ENCODE results near the gene IRX5.

Gene IRX5

DNA sequence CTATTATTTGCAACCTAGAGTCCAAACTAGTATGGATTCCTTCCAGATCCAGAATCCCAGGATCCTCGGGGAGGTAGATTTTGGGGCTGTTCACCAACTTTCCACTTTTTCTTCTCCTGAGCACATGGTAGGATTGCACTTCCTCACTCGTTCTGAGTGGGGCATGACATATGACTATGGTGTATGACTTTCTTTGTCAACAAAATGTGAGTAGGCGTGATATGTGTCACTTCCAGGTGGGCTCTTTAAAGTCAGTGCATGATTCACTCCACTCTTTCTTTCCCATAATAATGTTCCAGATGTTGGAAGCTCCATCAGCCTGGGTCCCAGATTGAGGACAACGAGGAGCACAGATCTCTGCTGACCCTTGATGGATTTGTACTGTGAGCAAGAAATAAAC, 21.5 kb downstream of the IRX5 start:
- no peak for DNase-seq (ENCODE audit: low spot score)

DNA sequence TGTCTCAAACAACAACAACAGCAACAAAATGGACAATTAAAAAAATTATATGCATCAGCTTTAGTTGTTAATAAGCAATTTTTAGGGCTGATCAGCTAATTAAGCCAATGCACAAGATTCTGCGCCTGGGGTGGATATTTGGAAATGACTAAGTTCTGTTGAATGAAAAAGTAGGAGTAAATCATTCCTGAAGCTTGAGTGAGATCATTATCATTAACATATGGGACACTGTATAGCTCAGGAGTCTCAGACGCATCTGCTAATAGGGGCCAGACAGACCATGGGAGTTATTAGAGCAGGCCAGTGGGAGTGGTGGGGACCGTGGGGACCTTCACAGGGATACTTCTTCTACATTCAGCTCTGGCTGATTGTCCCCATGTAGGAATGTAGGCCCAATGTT, 22.8 kb downstream of the IRX5 start:
- DNase-seq (ENCODE audit: low spot score): no peak

DNA sequence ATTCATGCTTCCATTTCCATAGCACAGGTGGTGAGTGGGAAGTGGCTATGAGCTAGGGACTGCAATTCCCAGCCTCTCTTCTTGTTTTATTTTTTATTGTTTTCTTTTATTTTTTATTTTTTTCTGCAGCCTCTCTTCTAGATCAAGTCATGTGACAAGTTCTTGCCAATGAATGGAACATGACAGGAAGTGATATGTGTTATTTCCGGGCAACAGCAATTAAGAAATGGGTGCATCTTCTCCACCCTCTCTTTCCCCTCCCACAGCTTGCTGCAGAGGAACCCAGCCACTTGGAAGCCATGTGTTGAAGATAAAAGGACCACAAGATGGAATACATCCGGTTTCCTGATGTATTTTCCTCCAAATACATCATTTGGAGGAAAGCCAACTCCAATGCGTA, 23.6 kb downstream of the IRX5 start:
- no peak for DNase-seq (ENCODE audit: low spot score)

DNA sequence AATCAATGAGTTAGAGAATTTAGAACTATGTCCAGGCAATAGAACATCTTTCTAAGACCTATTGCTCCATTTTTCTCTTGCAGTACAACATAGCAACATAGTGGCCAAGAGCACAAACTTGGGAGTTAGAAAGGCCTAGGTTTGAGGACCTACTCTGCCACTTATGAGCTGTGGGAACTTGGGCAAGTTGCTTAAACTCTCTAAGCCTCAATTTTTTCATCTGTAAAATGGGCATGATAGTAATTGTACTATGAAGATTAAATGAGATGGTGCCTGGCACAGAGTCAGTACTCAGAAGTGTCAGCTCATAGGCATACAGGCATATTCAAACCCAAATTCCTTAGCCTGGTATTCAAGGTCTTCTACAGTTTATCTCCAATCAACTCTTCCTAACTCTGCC, 25.1 kb downstream of the IRX5 start:
- no peak for DNase-seq (ENCODE audit: low spot score)

DNA sequence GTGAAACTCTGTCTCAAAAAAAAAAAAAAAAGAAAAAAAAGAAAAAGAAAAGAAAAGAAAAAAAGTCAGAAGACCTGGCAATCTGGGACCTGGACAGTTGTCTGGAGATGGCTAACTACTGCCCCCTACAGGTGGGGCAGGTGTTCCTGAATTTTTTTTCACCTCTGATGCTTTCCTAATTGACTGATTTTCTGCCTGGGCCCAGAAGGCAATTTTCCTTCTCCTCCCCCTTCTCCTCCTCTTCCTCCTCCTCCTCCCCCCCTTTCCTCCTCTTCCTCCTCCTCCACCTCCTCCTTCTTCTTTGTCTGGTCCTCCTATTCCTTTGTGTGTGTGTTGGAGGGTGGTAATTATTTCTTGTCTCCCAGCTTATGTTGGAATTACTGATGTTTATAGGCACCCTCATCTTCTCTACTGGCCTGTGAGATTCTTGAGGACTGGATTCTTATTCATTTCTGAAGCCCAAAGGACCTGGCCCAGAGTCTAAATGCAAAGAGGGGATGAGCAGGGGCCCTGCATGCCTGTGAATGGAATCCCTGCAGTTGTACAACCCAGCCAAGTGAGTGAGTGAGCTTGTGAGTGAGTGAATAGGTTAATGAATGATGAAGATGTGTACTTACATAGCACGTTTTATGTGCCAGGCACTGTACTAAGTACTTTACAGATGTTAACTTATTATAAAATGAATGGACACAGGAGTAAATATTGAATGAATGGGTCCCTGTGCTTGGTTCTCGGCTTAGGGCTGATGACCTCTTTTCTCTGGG, 26.9 kb downstream of the IRX5 start:
- DNase-seq (ENCODE audit: low spot score): peak; percentile 25

DNA sequence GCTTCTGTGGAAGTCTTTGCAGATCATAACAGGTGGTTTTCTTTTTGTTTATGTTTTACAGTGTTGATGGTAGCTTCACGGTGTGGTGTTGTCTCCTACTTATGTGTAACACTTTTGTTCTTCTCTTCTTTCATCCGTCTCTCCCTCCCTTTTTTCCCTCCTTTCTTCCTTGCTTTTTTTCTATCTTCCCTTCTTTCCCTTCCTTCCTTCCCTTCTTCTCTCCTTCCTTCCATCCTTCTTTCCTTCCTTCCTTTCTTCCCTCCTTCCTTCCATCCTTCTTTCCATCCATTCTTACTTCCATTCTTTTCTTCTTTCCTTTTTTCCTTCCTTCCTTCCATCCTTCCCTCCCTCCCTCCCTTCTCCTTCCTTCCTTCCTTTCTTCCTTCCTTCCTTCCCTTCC, 31.4 kb downstream of the IRX5 start:
- DNase-seq (ENCODE audit: low spot score): no peak

DNA sequence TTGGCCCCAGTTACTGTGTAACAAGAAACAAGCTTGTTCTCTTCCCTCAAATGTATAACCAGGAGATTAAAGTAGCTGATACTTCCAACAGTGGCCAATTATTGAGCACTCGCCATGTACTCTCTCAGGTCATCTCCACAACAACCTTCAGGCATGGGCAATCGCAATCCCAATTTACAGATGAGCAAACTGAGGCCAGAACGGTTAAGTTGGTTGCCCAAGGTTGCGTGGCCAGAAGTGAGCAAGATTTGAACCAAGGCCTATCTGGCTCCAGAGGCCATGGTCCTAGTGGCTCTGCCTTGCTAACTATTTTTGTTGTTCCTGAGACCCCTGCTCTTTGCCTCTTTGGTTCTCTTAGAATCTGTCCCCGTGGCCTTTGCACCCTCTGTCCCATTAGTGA, 33.6 kb downstream of the IRX5 start:
- DNase-seq (ENCODE audit: low spot score): no peak

DNA sequence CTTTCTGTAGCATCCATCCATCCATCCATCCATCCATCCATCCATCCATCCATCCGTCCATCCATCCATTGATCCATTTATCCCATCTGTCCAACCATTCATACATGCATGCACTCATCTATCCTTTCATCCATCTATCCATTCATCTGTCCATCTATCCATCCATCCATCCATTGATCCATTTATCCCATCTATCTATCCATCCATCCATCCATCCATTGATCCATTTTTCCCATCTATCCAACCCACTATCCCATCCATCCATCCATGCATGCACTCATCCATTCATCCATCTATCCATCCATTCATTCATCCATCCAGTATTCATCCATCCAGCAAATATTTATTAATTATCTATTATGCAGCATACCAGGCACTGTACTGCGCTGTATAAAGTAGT, 34.8 kb downstream of the IRX5 start:
- DNase-seq (ENCODE audit: low spot score): no peak

DNA sequence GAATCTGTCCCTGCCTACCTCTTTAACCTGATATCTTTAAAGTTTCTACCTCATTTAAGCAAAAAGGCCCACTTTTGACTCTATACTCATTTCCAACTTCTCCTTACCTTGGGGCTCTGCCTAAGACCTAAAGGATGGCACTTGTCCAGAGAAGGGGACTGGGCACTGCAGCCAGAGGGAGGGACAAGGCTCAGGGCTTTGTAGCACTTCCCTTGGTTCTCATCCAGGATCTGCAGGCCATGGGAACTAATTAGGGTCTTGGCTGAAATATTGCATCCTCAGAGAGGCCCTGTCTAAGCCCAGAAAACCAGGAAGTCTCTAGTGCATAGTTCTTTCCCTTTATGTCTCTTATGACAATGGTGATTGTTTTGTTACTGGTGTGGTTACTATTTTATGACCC, 37.3 kb downstream of the IRX5 start:
- DNase-seq (ENCODE audit: low spot score): no peak

DNA sequence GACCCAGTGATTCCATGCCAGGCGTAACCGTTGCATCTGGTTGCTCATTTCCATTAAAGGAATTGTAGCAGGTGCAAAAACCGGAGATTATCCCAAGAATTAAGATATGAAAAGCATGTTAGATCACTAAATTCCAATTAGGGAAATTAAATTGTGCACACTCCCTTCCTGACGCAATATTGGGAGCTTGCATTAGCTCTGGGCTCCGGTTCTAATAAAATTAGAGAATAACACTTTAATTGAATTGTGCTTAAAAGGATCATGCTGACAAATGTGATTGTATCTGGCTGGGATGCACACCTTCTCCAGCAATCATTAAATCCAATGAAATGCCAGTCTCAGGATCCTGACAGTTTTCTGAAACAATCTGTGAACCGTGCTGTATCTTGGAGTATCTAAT, 38.1 kb downstream of the IRX5 start:
- no peak for DNase-seq (ENCODE audit: low spot score)

DNA sequence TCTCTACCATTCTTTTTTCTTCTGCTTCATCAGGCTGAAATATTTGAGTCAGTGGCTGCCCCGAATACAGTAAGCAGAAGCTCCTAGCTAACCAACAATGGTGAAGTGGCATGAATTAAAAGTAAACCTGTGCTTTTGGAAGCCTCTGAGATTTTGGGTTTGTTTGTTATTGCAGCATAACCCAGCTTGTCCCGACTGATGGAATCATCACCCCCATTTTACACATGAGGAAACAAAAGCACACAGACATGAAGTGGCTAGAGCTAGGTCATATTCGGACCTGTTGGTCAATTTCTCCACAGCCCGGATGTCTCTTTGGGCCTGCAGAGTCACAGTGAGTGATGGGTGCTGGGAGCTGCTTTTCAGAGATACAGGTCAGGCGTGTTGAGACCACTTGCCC, 39.4 kb downstream of the IRX5 start:
- no peak for DNase-seq (ENCODE audit: low spot score)

DNA sequence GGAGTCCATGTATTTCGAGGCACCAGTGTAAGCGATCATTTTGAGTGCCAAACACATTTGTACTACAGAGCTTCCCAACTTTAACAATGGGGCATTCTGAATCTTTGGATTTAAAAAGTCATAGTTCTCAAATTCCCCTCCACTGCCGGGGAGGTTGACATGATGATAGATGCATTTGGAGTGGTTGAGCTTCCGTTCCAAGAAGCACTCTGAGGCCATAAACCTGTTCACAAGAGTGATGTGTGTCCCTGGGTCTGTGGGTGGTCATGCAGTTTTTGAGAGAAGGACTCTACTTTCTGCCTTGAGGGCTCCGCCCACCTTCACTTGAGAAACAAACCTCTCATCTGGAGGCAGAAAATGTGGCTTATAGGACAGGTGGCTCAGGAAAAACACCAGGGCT, 43.7 kb downstream of the IRX5 start:
- DNase-seq (ENCODE audit: low spot score): no peak

DNA sequence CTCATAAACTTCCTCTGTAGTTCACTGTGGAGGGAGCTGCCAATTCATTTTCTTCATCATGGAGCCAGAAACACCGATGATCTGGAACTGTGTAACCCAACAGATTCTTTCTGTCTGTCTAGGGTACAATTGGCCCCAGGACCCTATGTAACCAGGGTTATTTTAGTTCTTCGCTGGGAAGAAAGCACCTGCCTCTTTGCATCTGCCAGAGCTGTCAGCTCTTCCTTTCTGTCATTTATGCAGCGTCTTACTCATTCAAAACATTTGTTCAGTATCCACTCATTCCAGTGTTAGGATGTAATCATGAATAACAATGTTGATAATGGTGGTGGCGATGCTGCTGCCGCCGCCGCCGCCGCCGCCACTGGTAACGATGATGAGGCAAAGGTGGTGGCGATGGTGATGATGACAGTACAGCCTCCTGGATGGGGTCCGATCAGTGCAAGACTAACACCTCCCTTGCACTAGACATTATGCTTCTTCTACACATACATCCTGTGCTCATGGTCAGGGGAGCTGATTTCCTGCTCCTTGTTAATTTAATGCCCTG, 46.1 kb downstream of the IRX5 start:
- DNase-seq (ENCODE audit: low spot score): no peak

DNA sequence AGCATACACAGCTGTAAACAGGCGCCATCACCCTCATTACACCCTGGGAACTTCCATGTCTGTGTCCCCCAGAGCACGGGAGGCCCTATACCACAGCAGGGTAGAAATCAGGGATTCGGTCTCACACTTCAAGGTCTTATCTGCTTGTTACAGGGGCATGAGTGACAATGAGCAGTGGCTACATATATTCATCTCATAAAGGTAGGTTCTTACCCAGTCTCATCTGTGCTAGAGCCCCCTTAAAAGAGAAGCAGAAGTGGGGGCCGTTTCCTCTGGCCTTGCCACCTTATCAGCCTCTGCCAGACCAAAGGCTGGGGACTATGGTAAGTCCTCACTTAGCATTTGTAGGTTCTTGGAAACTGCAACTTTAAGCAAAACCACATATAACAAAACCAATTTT, 46.5 kb downstream of the IRX5 start:
- DNase-seq (ENCODE audit: low spot score): no peak

DNA sequence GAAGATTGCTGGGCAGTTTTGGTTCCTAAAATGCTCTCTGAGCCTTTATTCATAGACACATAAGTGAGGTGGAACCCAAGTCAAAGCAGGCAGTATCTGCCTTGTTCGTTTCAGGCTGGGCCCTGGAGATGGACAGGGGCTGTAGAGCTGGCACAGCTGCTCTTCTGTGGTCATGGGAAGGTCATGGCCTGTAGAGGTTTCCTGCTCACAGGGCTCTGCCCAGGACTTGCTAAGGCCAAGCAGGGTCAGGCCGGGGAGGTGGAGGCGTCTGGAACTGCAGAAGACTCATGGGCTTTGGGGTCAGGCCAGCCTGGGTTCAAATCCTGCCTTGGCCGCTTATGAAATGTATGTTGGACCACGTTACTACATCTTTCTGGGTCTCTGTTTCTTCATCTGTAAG, 50.2 kb downstream of the IRX5 start:
- DNase-seq (ENCODE audit: low spot score): no peak
